Esophagus squamous epithelium (tissue), 5 donors: Measurements from ENCODE around the gene LPXN. TPM values are rescaled to one million over a fixed set of nuclear protein-coding genes. Genes with fewer than 3 reads are reported as not detected.

Experiments
- DNase-seq: peaks from one replicate; lab custom pipeline; 2025; lab: John Stamatoyannopoulos, UW
- H3K27ac ChIP-seq, 4 donors: fragments of 200-600 bp; sonication (generic); one replicate each; pipeline ENCODE4 v1.5.1; 2016 to 2019; ENCODE audit warnings: mild to moderate bottlenecking in 1 of 4
- H3K27me3 ChIP-seq, 4 donors: fragments of 200-600 bp; sonication (generic); 1 replicate in 3 of 4; 2 replicates in 1 of 4; pipeline versions ENCODE4 v1.5.1 to v1.6.0; 2017 to 2021; ENCODE audit warnings: antibody characterized with exemption in 1 of 4
- H3K36me3 ChIP-seq, 3 donors: fragments of 200-600 bp; sonication (generic); one replicate each; pipeline ENCODE4 v1.5.1; 2016 to 2019
- H3K4me1 ChIP-seq, 3 donors: fragments of 200-600 bp; sonication (generic); one replicate each; pipeline ENCODE4 v1.5.1; 2017 to 2019
- H3K4me3 ChIP-seq, 4 donors: fragments of 200-600 bp; sonication (generic); 1 replicate in 3 of 4; 2 replicates in 1 of 4; pipeline ENCODE4 v1.5.1; 2016 to 2019; ENCODE audit warnings: mild to moderate bottlenecking in 2 of 4, moderate library complexity in 1 of 4
- H3K9me3 ChIP-seq, 3 donors: fragments of 200-600 bp; sonication (generic); one replicate each; pipeline ENCODE4 v1.5.1; 2016 to 2019
- CTCF ChIP-seq, 6 experiments: fragments of 450-650 bp in 4 of 6; fragments of 200-600 bp in 2 of 6; sonication (generic) in 2 of 6; IDR thresholded peaks; one replicate each; pipeline ENCODE4 v1.5.1; 2016 to 2019; ENCODE audit warnings: antibody characterized with exemption in 6 of 6, mild to moderate bottlenecking in 4 of 6, moderate library complexity in 4 of 6
- POLR2A ChIP-seq, 4 donors: fragments of 450-650 bp; IDR thresholded peaks; one replicate each; pipeline ENCODE4 v1.6.1; 2017; ENCODE audit warnings: antibody characterized with exemption in 4 of 4, mild to moderate bottlenecking in 4 of 4, moderate library complexity in 3 of 4
- WGBS, 2 donors: methylation state at CpG; one replicate each; pipeline ENCODE4 v1.1.5; 2018; 5-methylcytosine and 5-hydroxymethylcytosine counted together
- intact Hi-C: fragments of 100-400 bp; cut with DNase I; formaldehyde crosslinking; loops from one replicate; pipeline ENCODE4 v1.15.0; 2022
- total RNA-seq, 4 donors: library from RNA; depleted of rRNA; stranded (reverse); fragments of >200 nt; gene quantifications; one replicate each; pipeline ENCODE4 v1.1.0, GENCODE V29; 2016
- donor health status: DM: yes; HTN: yes; CAD: no.

LPXN gene
- total RNA-seq, 4 donors from 2014 or later, result 1.7 to 12.4 (median 4.4) TPM

- H3K27ac ChIP-seq, result no peak overlapping the region
- TF ChIP-seq CTCF (IDR thresholded peaks at IDR 0.05) (no peak), POLR2A (IDR thresholded peaks at IDR 0.05) (no peak)
- H3K4me3 ChIP-seq, result no peak overlapping the region
- peaks cover 8 to 38% (median 14%) of the 10 kb centered on the region in 3 donors for H3K36me3 ChIP-seq
- no peak for DNase-seq
- H3K27me3 ChIP-seq, result no peaks in the 10 kb centered on the region
- intact Hi-C loops, result no loop called here
- no peaks in the 10 kb centered on the region for H3K9me3 ChIP-seq
- H3K4me1 ChIP-seq, result peaks cover 0 to 6% (median 0%) of the 10 kb centered on the region in 3 donors
- WGBS, 2 donors, result 80 to 91% methylated on average over 4 to 5 of the region's 5 CpGs
Measured at GRCh38 chr11:58608331-58608730, 32.7 kb upstream of the LPXN start.

GRCh38 chr11:58606930-58607714 lies 31.5 kb upstream of the LPXN start:
- no peak for DNase-seq
- no peak for TF ChIP-seq CTCF (IDR thresholded peaks at IDR 0.05)
- no peak for TF ChIP-seq POLR2A (IDR thresholded peaks at IDR 0.05)
- peaks cover 0 to 6% (median 0%) of the 10 kb centered on the region in 3 donors for H3K4me1 ChIP-seq
- no peak overlapping the region for H3K27ac ChIP-seq
- 85 to 89% methylated on average over 4 of the region's 4 CpGs for WGBS, 2 donors
- H3K9me3 ChIP-seq, result no peaks in the 10 kb centered on the region
- H3K4me3 ChIP-seq, result no peak overlapping the region
- peaks cover 6 to 26% (median 8%) of the 10 kb centered on the region in 3 donors for H3K36me3 ChIP-seq
- no peaks in the 10 kb centered on the region for H3K27me3 ChIP-seq
- intact Hi-C loops, result no loop called here

GRCh38 chr11:58600510-58600909 lies 24.9 kb upstream of the LPXN start:
- H3K9me3 ChIP-seq, result no peaks in the 10 kb centered on the region
- intact Hi-C loops, result no loop called here
- WGBS, 2 donors, result 72 to 83% methylated on average over 2 of the region's 2 CpGs
- no peak for TF ChIP-seq POLR2A (IDR thresholded peaks at IDR 0.05)
- peaks cover 0 to 4% (median 0%) of the 10 kb centered on the region in 3 donors for H3K36me3 ChIP-seq
- H3K27me3 ChIP-seq, result no peaks in the 10 kb centered on the region
- H3K27ac ChIP-seq, result no peak overlapping the region
- peaks cover 0 to 12% (median 0%) of the 10 kb centered on the region in 3 donors for H3K4me1 ChIP-seq
- no peak for DNase-seq
- H3K4me3 ChIP-seq, result no peak overlapping the region

GRCh38 chr11:58597486-58598144 lies 22.0 kb upstream of the LPXN start:
- TF ChIP-seq POLR2A (IDR thresholded peaks at IDR 0.05), result no peak
- no peak for TF ChIP-seq CTCF (IDR thresholded peaks at IDR 0.05)
- 72 to 80% methylated on average over 3 of the region's 3 CpGs for WGBS, 2 donors
- Histone ChIP-seq H3K4me3 (no peak overlapping the region), H3K9me3 (no peaks in the 10 kb centered on the region), H3K27me3 (no peaks in the 10 kb centered on the region), H3K4me1 (peaks cover 0 to 28% (median 7%) of the 10 kb centered on the region in 3 donors), H3K27ac (no peak overlapping the region), H3K36me3 (peaks cover 0 to 11% (median 0%) of the 10 kb centered on the region in 3 donors)
- intact Hi-C loops, result no loop called here
- no peak for DNase-seq

GRCh38 chr11:58596621-58597020 lies 21.0 kb upstream of the LPXN start:
- H3K4me1 ChIP-seq, result peaks cover 0 to 28% (median 7%) of the 10 kb centered on the region in 3 donors
- no peak for DNase-seq
- TF ChIP-seq CTCF (IDR thresholded peaks at IDR 0.05) (no peak), POLR2A (IDR thresholded peaks at IDR 0.05) (no peak)
- no peaks in the 10 kb centered on the region for H3K9me3 ChIP-seq
- H3K4me3 ChIP-seq, result no peak overlapping the region
- WGBS, 2 donors, result 81 to 86% methylated on average over 3 of the region's 3 CpGs
- H3K27me3 ChIP-seq, result no peaks in the 10 kb centered on the region
- no peak overlapping the region for H3K27ac ChIP-seq
- intact Hi-C loops, result no loop called here
- peaks cover 0 to 20% (median 0%) of the 10 kb centered on the region in 3 donors for H3K36me3 ChIP-seq
